Measurements from ENCODE around the gene SESN2.

Gene SESN2

DNA sequence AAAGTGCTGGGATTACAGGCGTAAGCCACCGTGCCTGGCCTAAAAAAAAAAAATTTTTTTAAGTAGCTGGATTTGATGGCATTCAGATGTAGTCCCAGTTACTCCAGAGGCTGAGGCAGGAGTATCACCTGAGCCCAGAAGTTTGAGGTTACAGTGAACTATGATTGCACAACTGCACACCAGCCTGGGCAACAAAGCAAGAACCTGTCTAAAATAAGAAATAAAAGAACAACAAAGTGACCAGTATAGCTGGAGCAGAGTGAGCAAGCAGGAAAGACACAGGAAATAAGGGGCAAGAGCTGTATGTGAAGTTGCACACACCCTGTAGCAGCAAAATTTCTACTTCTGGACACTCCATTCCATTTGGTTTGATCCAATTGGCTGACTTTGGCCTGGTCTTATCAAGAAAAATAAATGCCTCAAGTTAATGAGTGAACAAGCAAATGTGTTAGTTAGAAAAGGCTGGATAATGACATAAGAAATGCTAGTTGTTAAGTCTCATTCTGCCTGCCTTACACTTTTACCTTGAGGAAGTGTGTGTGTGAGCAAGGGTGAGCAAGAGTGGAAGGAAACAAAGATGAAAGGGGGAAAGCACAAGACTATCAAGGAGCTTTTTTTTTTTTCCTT lies 15.5 kb upstream of the SESN2 start:
- no peak overlapping the region for H3K27ac ChIP-seq (ENCODE audit: low read length)
- H3K9ac ChIP-seq (ENCODE audit: low read length), result no peak overlapping the region
- no peak for TF ChIP-seq EZH2phosphoT487 (IDR thresholded peaks at IDR 0.05; ENCODE audit: low read depth)
- TF ChIP-seq, protein P1, sequence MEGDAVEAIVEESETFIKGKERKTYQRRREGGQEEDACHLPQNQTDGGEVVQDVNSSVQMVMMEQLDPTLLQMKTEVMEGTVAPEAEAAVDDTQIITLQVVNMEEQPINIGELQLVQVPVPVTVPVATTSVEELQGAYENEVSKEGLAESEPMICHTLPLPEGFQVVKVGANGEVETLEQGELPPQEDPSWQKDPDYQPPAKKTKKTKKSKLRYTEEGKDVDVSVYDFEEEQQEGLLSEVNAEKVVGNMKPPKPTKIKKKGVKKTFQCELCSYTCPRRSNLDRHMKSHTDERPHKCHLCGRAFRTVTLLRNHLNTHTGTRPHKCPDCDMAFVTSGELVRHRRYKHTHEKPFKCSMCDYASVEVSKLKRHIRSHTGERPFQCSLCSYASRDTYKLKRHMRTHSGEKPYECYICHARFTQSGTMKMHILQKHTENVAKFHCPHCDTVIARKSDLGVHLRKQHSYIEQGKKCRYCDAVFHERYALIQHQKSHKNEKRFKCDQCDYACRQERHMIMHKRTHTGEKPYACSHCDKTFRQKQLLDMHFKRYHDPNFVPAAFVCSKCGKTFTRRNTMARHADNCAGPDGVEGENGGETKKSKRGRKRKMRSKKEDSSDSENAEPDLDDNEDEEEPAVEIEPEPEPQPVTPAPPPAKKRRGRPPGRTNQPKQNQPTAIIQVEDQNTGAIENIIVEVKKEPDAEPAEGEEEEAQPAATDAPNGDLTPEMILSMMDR (IDR thresholded peaks at IDR 0.05; ENCODE audit: low read depth, low read length), result no peak
- no peak overlapping the region for H3K4me3 ChIP-seq (ENCODE audit: low read length)
- H3K79me2 ChIP-seq (ENCODE audit: low read length), result no peaks in the 10 kb centered on the region
- H3K4me1 ChIP-seq (ENCODE audit: low read length), result peaks cover 27% of the 10 kb centered on the region
- no peaks in the 10 kb centered on the region for H3K36me3 ChIP-seq (replicated peaks; ENCODE audit: low read depth, low read length)
- no peak overlapping the region for H3K4me2 ChIP-seq (ENCODE audit: low read length)
- no peaks in the 10 kb centered on the region for H3K27me3 ChIP-seq (ENCODE audit: low read depth, low read length)
- H3K9me3 ChIP-seq (ENCODE audit: insufficient read depth, low read length), result no peaks in the 10 kb centered on the region
- H4K20me1 ChIP-seq (ENCODE audit: insufficient read depth, low read length), result no peaks in the 10 kb centered on the region
- no peak overlapping the region for H2AFZ ChIP-seq (ENCODE audit: low read depth, low read length)

DNA sequence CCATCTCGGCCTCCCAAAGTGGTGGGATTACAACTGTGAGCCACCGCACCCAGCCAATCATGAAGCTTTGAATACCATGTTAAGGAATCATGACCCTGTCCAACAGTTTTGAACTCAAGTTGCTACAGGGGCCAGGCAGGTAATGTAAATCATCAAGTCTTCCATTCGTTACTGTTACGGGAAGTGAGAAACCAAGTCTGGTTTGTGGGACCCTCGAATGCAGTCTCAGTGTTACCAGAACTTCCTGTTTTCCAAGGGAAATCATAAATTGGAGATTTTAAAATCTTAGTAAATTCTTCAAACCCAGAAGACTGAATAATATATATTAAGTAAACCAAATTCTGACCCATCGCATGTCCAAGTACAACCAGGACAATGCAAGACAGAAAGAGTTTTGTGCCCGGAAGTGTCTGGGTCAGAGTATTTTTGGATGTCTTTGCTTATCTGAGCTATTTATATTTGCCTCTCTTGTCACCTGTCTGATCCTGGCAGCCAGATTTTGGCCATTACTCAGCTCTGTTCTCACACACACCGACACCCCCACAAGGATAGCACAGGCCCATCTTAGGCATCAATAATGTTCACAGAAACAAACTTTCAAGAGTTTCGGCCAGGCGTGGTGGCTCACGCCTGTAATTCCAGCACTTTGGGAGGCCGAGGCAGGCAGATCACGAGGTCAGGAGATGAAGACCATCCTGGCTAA lies 14.6 kb upstream of the SESN2 start:
- peak overlapping the region; percentile 29 for H3K4me2 ChIP-seq (ENCODE audit: low read length)
- H3K79me2 ChIP-seq (ENCODE audit: low read length), result no peaks in the 10 kb centered on the region
- H3K27me3 ChIP-seq (ENCODE audit: low read depth, low read length), result no peaks in the 10 kb centered on the region
- H3K36me3 ChIP-seq (replicated peaks; ENCODE audit: low read depth, low read length), result no peaks in the 10 kb centered on the region
- H3K9me3 ChIP-seq (ENCODE audit: insufficient read depth, low read length), result no peaks in the 10 kb centered on the region
- H2AFZ ChIP-seq (ENCODE audit: low read depth, low read length), result no peak overlapping the region; the same call in 1 of the 2 replicates
- peak overlapping the region; percentile 0; the same call in 1 of the 2 replicates for H3K27ac ChIP-seq (ENCODE audit: low read length)
- no peaks in the 10 kb centered on the region for H4K20me1 ChIP-seq (ENCODE audit: insufficient read depth, low read length)
- TF ChIP-seq, protein P1 (IDR thresholded peaks at IDR 0.05; ENCODE audit: low read depth, low read length), result no peak
- no peak for TF ChIP-seq EZH2phosphoT487 (IDR thresholded peaks at IDR 0.05; ENCODE audit: low read depth)
- no peak overlapping the region for H3K9ac ChIP-seq (ENCODE audit: low read length)
- H3K4me3 ChIP-seq (ENCODE audit: low read length), result peak overlapping the region; percentile 27; the same call in 1 of the 2 replicates
- peaks cover 36% of the 10 kb centered on the region for H3K4me1 ChIP-seq (ENCODE audit: low read length)

GRCh38 chr1:28246427-28246832 lies 12.9 kb upstream of the SESN2 start:
- Histone ChIP-seq H3K36me3 (replicated peaks; ENCODE audit: low read depth, low read length) (no peaks in the 10 kb centered on the region), H3K4me3 (ENCODE audit: low read length) (peak overlapping the region; percentile 86), H3K27ac (ENCODE audit: low read length) (peak overlapping the region; percentile 71), H3K27me3 (ENCODE audit: low read depth, low read length) (no peaks in the 10 kb centered on the region), H3K9ac (ENCODE audit: low read length) (peak overlapping the region; percentile 77), H3K4me2 (ENCODE audit: low read length) (peak overlapping the region; percentile 84), H4K20me1 (ENCODE audit: insufficient read depth, low read length) (no peaks in the 10 kb centered on the region), H3K79me2 (ENCODE audit: low read length) (no peaks in the 10 kb centered on the region), H3K4me1 (ENCODE audit: low read length) (peaks cover 41% of the 10 kb centered on the region), H3K9me3 (ENCODE audit: insufficient read depth, low read length) (no peaks in the 10 kb centered on the region), H2AFZ (ENCODE audit: low read depth, low read length) (peak overlapping the region; percentile 68; the same call in 1 of the 2 replicates)
- TF ChIP-seq EZH2phosphoT487 (IDR thresholded peaks at IDR 0.05; ENCODE audit: low read depth), result no peak
- TF ChIP-seq, protein P1 (IDR thresholded peaks at IDR 0.05; ENCODE audit: low read depth, low read length), result no peak

GRCh38 chr1:28247612-28248272 lies 11.6 kb upstream of the SESN2 start:
- H3K4me3 ChIP-seq (ENCODE audit: low read length), result peak overlapping the region; percentile 77
- TF ChIP-seq EZH2phosphoT487 (IDR thresholded peaks at IDR 0.05; ENCODE audit: low read depth), result no peak
- TF ChIP-seq, protein P1 (IDR thresholded peaks at IDR 0.05; ENCODE audit: low read depth, low read length), result no peak
- H3K36me3 ChIP-seq (replicated peaks; ENCODE audit: low read depth, low read length), result no peaks in the 10 kb centered on the region
- H3K9me3 ChIP-seq (ENCODE audit: insufficient read depth, low read length), result no peaks in the 10 kb centered on the region
- no peaks in the 10 kb centered on the region for H3K27me3 ChIP-seq (ENCODE audit: low read depth, low read length)
- H3K4me1 ChIP-seq (ENCODE audit: low read length), result peaks cover 41% of the 10 kb centered on the region
- H3K79me2 ChIP-seq (ENCODE audit: low read length), result no peaks in the 10 kb centered on the region
- H3K9ac ChIP-seq (ENCODE audit: low read length), result peak overlapping the region; percentile 54
- H3K27ac ChIP-seq (ENCODE audit: low read length), result peak overlapping the region; percentile 31
- H2AFZ ChIP-seq (ENCODE audit: low read depth, low read length), result peak overlapping the region; percentile 64
- H3K4me2 ChIP-seq (ENCODE audit: low read length), result peak overlapping the region; percentile 92
- H4K20me1 ChIP-seq (ENCODE audit: insufficient read depth, low read length), result no peaks in the 10 kb centered on the region
